Measurements from ENCODE around the gene ZC3H10. TPM values are rescaled to one million over a fixed set of nuclear protein-coding genes. Genes with fewer than 3 reads are reported as not detected.

ZC3H10 gene
- total RNA-seq, 2 donors from 2014 or later = 2.1 to 2.9 TPM

DNA sequence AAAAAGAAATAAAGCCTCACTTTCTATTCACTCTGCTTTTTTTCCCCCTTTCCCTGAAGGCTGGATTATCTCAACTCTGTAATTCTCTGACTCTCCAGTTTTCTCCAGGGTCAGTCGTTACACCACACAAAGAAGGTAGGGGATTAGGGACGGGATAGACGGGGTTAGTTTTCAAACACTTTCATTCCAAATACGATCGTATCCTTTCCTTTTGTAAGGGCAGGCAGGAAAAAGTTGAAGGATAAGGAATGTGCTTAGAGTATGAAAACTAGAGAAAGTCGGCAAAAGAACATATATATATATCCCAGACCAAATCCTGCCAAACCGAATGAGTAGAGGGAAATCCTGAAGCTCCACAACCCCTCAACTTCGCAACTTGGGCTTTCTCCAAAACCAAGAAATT lies 9.4 kb downstream of the ZC3H10 start:
- peaks cover 0 to 46% of the 10 kb centered on the region in 2 donors for H3K4me1 ChIP-seq
- H3K27me3 ChIP-seq = no peaks in the 10 kb centered on the region
- H3K4me3 ChIP-seq = peak overlapping the region; percentile 25 to 77
- H3K27ac ChIP-seq = peak overlapping the region; percentile 81 to 87
- no peaks in the 10 kb centered on the region for H3K9me3 ChIP-seq
- no peak for DNase-seq (ENCODE audit: low spot score)
- H3K36me3 ChIP-seq = peaks cover 13% of the 10 kb centered on the region
- TF ChIP-seq, protein P1, sequence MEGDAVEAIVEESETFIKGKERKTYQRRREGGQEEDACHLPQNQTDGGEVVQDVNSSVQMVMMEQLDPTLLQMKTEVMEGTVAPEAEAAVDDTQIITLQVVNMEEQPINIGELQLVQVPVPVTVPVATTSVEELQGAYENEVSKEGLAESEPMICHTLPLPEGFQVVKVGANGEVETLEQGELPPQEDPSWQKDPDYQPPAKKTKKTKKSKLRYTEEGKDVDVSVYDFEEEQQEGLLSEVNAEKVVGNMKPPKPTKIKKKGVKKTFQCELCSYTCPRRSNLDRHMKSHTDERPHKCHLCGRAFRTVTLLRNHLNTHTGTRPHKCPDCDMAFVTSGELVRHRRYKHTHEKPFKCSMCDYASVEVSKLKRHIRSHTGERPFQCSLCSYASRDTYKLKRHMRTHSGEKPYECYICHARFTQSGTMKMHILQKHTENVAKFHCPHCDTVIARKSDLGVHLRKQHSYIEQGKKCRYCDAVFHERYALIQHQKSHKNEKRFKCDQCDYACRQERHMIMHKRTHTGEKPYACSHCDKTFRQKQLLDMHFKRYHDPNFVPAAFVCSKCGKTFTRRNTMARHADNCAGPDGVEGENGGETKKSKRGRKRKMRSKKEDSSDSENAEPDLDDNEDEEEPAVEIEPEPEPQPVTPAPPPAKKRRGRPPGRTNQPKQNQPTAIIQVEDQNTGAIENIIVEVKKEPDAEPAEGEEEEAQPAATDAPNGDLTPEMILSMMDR (IDR thresholded peaks at IDR 0.05) = no peak

DNA sequence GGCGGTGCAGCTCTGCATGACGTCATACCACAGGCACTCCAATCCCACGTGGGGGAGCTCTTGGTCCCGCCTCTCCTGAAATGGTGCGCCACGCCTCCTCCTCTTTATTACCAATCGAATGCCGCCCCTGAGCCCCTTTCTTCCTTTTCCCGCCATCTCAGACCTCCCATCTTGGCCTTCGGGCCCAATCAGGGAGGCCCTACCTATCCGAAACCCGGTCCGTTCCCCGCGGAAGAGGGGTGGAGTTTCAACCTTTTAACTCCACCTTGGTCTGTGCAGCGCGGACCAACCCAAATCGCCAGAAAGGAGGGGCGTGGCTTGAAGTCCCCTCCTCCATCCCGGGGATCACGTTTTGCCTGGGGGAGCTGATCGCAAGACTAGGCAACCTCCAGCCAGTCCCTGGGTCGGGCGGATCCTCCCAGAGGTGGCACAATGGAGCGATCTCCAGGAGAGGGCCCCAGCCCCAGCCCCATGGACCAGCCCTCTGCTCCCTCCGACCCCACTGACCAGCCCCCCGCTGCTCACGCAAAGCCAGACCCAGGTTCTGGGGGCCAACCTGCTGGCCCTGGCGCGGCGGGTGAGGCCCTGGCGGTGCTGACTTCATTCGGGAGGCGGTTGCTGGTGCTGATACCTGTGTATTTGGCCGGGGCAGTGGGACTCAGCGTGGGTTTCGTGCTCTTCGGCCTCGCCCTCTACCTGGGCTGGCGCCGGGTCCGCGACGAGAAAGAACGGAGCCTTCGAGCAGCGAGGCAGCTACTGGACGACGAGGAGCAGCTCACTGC lies 10.0 kb downstream of the ZC3H10 start, which contains the start of gene ESYT1:
TSS of gene ESYT1 (plus strand) at position 380 of the 782 bp plus-strand sequence. CDS start at position 433, 53 bp downstream.
- Histone ChIP-seq H3K27me3 (no peaks in the 10 kb centered on the region), H3K4me3 (peak within 1 kb of the TSS; percentile 67 to 77), H3K27ac (peak within 1 kb of the TSS; percentile 90), H3K36me3 (peaks cover 19% of the 10 kb centered on the region), H3K4me1 (peaks cover 0 to 40% of the 10 kb centered on the region in 2 donors), H3K9me3 (no peaks in the 10 kb centered on the region)
- TF ChIP-seq, protein P1 (IDR thresholded peaks at IDR 0.05) = no peak
- DNase-seq (ENCODE audit: low spot score) = peak; percentile 100

DNA sequence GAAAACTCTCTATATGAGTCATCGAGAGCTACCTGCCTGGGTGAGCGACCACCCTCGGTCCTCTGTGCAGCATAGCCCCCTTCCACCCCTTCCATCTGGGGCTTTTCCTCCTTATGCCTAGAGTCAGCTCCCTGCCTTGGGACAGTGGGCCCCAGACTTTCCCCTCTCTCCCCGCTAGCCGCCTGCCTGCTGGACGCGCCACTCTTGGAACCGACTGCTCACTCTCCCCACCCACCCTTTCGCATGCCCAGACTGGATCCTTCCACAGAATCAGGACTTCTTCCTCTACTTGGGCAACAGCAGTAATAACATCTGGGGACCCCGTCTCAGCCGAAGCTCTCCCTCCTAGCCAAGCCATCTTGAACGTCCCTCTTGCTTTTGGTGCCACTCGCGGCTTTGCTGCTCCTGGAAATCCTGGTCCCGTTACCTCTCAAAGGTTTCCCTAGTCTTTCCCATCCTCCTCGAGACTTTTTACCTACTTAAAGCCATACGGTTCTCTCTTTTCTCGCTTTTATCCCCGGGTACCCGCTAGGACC lies 10.7 kb downstream of the ZC3H10 start:
- Histone ChIP-seq H3K4me1 (peaks cover 0 to 40% of the 10 kb centered on the region in 2 donors), H3K36me3 (peaks cover 25% of the 10 kb centered on the region), H3K27ac (peak overlapping the region; percentile 90), H3K27me3 (no peaks in the 10 kb centered on the region), H3K4me3 (peak overlapping the region; percentile 67 to 77), H3K9me3 (no peaks in the 10 kb centered on the region)
- TF ChIP-seq, protein P1 (IDR thresholded peaks at IDR 0.05) = no peak
- DNase-seq (ENCODE audit: low spot score) = no peak

DNA sequence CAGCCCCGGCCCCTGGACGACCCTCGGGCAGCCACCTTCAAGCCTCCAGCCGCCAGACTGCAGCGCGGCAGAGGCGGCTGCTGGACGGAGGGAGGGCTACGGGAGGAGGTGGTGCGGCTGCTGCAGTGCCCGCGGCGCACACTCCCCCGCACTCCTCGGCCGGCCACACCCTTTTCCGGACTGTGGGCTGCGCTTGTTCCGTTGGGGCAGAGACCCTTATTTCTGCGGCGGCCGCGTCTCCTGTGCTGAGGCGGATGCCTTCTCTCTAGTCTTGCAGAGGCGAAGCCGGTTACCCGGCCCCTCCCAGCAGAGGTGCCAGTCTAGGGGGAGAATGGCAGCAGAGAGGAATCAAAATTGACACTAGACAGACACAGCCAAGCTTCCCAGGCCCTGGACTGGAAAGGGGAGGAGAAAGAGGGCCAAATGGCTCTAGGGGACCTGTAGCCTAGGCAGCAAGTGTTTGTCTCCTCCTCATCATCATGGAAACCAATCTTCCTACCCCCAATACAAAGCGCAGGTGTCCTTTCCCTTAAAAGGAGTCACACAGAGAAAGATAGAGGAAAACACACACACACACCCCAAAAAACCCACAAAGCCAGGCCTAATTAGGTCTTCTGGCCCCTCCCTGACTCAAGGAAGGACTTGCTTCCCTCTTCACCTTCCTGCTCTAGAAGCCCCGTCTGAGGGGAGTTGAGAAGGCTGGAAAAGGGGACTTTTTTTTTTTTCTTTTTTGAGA lies 11.3 kb downstream of the ZC3H10 start:
- Histone ChIP-seq H3K36me3 (peaks cover 31% of the 10 kb centered on the region), H3K9me3 (no peaks in the 10 kb centered on the region), H3K4me1 (peaks cover 0 to 40% of the 10 kb centered on the region in 2 donors), H3K27me3 (no peaks in the 10 kb centered on the region), H3K27ac (peak overlapping the region; percentile 90), H3K4me3 (peak overlapping the region; percentile 67 to 77)
- TF ChIP-seq, protein P1 (IDR thresholded peaks at IDR 0.05) = no peak
- peak; percentile 74 for DNase-seq (ENCODE audit: low spot score)

DNA sequence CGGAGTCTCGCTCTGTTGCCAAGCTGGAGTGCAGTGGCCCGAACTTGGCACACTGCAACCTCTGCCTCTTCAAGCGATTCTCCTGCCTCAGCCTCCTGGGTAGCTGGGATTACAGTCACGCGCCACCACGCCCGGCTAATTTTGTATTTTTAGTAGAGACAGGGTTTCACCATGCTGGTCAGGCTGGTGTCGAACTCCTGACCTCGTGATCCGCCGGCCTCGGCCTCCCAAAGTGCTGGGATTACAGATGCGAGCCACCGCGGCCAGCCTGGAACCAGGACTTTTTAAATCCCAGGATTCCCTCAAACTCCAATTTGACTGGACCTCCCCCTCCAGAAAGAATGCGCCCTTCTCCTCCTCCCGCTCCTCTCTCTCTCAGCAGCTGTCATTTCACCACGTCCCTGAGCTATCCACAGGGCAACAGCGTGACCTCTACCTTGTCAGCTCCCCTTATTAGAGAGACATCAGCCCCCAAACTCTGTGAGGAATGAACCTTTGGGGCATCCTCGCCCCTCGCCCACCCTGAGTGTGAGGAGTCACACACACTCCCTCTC lies 12.0 kb downstream of the ZC3H10 start:
- TF ChIP-seq, protein P1 (IDR thresholded peaks at IDR 0.05) = no peak
- Histone ChIP-seq H3K4me1 (peaks cover 0 to 40% of the 10 kb centered on the region in 2 donors), H3K27ac (peak overlapping the region; percentile 90), H3K27me3 (no peaks in the 10 kb centered on the region), H3K9me3 (no peaks in the 10 kb centered on the region), H3K4me3 (peak overlapping the region; percentile 67 to 77), H3K36me3 (peaks cover 37% of the 10 kb centered on the region)
- DNase-seq (ENCODE audit: low spot score) = no peak

Data from right atrium auricular region (tissue), 2 donors.